ENCODE measurements around the gene RBPJ.

DNA sequence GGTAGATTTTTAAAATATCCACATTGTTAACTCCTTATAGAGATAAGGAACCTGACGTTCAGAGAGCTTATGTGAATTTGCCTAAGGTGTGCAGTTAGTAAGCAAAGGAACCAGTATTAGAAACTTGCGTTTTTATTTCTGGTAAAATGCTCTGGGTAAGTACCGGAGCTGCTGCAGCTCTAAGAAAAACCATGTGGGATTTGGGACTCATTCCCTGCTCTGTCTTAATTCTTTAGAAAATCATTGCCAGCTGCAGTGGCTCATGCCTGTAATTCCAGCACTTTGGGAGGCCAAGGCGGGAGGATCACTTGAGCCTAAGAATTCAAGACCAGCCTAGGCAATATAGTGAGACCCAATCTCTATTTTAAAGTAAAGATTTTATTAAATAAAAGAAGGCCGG lies 163.7 kb downstream of the RBPJ start:
- TF ChIP-seq, protein P1, sequence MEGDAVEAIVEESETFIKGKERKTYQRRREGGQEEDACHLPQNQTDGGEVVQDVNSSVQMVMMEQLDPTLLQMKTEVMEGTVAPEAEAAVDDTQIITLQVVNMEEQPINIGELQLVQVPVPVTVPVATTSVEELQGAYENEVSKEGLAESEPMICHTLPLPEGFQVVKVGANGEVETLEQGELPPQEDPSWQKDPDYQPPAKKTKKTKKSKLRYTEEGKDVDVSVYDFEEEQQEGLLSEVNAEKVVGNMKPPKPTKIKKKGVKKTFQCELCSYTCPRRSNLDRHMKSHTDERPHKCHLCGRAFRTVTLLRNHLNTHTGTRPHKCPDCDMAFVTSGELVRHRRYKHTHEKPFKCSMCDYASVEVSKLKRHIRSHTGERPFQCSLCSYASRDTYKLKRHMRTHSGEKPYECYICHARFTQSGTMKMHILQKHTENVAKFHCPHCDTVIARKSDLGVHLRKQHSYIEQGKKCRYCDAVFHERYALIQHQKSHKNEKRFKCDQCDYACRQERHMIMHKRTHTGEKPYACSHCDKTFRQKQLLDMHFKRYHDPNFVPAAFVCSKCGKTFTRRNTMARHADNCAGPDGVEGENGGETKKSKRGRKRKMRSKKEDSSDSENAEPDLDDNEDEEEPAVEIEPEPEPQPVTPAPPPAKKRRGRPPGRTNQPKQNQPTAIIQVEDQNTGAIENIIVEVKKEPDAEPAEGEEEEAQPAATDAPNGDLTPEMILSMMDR (IDR thresholded peaks at IDR 0.05) = no peak
- TF ChIP-seq EZH2phosphoT487 (IDR thresholded peaks at IDR 0.05) (no peak), EZH2 (IDR thresholded peaks at IDR 0.05) (no peak)
